B cell (primary cell): ENCODE measurements around the gene MYO1G. TPM values are rescaled to one million over a fixed set of nuclear protein-coding genes. Genes with fewer than 3 reads are reported as not detected.

ENCODE experiments used
- ATAC-seq: fragments of 200-7000 bp; cut with Tn5 transposase; one replicate; pipeline ENCODE4 v1.10.0; 2021; ENCODE audit warnings: low read depth, mild to moderate bottlenecking, moderate number of reproducible peaks, moderate library complexity
- CTCF ChIA-PET: fragments of 350-600 bp; sonication (Branson Sonifier 250); formaldehyde crosslinking; loops from one replicate; lab custom pipeline; 2021; ENCODE audit warnings: antibody characterized with exemption, inconsistent platforms; lab: Charles Lee
- POLR2A ChIA-PET: fragments of 350-600 bp; sonication (Branson Sonifier 250); formaldehyde crosslinking; loops from one replicate; lab custom pipeline; 2021; ENCODE audit warnings: antibody characterized with exemption; lab: Charles Lee
- DNase-seq: peaks from one replicate; pipeline ENCODE4 v3.0.0; 2013
- H2AFZ ChIP-seq: 2 replicates; pipeline ENCODE4 v1.6.1; 2012; ENCODE audit warnings: mild to moderate bottlenecking, low read depth, low read length; ENCODE audit not compliant: insufficient read depth, poor library complexity, severe bottlenecking
- H3K27ac ChIP-seq, 2 donors: 1 replicate in 1 of 2; 2 replicates in 1 of 2; pipeline ENCODE4 v1.5.1; 2012 to 2013; ENCODE audit warnings: low read length in 2 of 2, mild to moderate bottlenecking in 2 of 2, moderate library complexity in 1 of 2
- H3K27me3 ChIP-seq, 4 experiments: fragments of 200-600 bp in 1 of 4; sonication (generic) in 1 of 4; replicated peaks in 1 of 4; 1 replicate in 2 of 4; 2 replicates in 2 of 4; pipeline versions ENCODE4 v1.6.1 to v1.7.0; 2013 to 2016; ENCODE audit warnings: low read length in 3 of 4, mild to moderate bottlenecking in 2 of 4, mixed read lengths in 1 of 4, moderate library complexity in 1 of 4; ENCODE audit not compliant: insufficient read depth in 4 of 4, control insufficient read depth in 3 of 4; ENCODE audit errors: control extremely low read depth in 1 of 4
- H3K36me3 ChIP-seq, 2 experiments: replicated peaks in 1 of 2; 1 replicate in 1 of 2; 2 replicates in 1 of 2; pipeline versions ENCODE4 v1.6.1 to v1.7.1; 2013; ENCODE audit warnings: low read length in 1 of 2; ENCODE audit not compliant: insufficient read depth in 2 of 2, control insufficient read depth in 1 of 2; ENCODE audit errors: control extremely low read depth in 1 of 2, extremely low read depth in 1 of 2
- H3K4me1 ChIP-seq, 2 donors: fragments of 200-600 bp in 1 of 2; sonication (generic) in 1 of 2; 1 replicate in 1 of 2; 2 replicates in 1 of 2; pipeline versions ENCODE4 v1.5.1 to v1.6.1; 2013 to 2017; ENCODE audit warnings: low read length in 2 of 2; ENCODE audit not compliant: control insufficient read depth in 2 of 2, insufficient read depth in 2 of 2
- H3K4me2 ChIP-seq: replicated peaks from 2 replicates; pipeline ENCODE3; 2012; ENCODE audit warnings: mild to moderate bottlenecking, low read depth, low read length; ENCODE audit not compliant: poor library complexity, severe bottlenecking
- H3K4me3 ChIP-seq, 5 experiments: fragments of 200-600 bp in 1 of 5; sonication (generic) in 1 of 5; 1 replicate in 3 of 5; 2 replicates in 2 of 5; pipeline versions ENCODE4 v1.5.1 to v1.7.0; 2011 to 2016; ENCODE audit warnings: low read length in 4 of 5, mild to moderate bottlenecking in 4 of 5, low read depth in 2 of 5, control low read depth in 1 of 5, moderate library complexity in 1 of 5; ENCODE audit not compliant: insufficient read depth in 1 of 5; ENCODE audit errors: control extremely low read depth in 1 of 5, extremely low read depth in 1 of 5
- H3K79me2 ChIP-seq: fragments of 200-600 bp; sonication (generic); one replicate; pipeline ENCODE4 v1.6.0; 2016; ENCODE audit warnings: low read length; ENCODE audit not compliant: control insufficient read depth, insufficient read depth
- H3K9ac ChIP-seq: fragments of 200-600 bp; sonication (generic); 2 replicates; pipeline ENCODE4 v1.6.1; 2017; ENCODE audit warnings: mild to moderate bottlenecking, low read length, moderate library complexity
- H3K9me3 ChIP-seq, 3 donors: one replicate each; pipeline versions ENCODE4 v1.6.1 to v1.7.1; 2013; ENCODE audit warnings: low read length in 2 of 3; ENCODE audit not compliant: control insufficient read depth in 2 of 3, insufficient read depth in 1 of 3; ENCODE audit errors: control extremely low read depth in 1 of 3
- H4K20me1 ChIP-seq: 2 replicates; pipeline ENCODE4 v1.6.0; 2012; ENCODE audit warnings: mild to moderate bottlenecking, low read length; ENCODE audit not compliant: insufficient read depth, control insufficient read depth, poor library complexity, severe bottlenecking
- H3K27ac Mint-ChIP-seq: one replicate; pipeline ENCODE4 v1.8.0; 2021; ENCODE audit warnings: mixed read lengths
- H3K27me3 Mint-ChIP-seq: one replicate; pipeline ENCODE4 v1.8.0; 2021; ENCODE audit warnings: mixed read lengths
- H3K4me1 Mint-ChIP-seq: one replicate; pipeline ENCODE4 v1.8.0; 2021; ENCODE audit warnings: mixed read lengths
- H3K4me3 Mint-ChIP-seq: one replicate; pipeline ENCODE4 v1.8.0; 2021; ENCODE audit warnings: mixed read lengths
- H3K9me3 Mint-ChIP-seq: one replicate; pipeline ENCODE4 v1.8.0; 2022; ENCODE audit warnings: mixed read lengths; ENCODE audit not compliant: insufficient read depth
- CTCF ChIP-seq: fragments of 200-600 bp; IDR thresholded peaks from one replicate; pipeline ENCODE4 v1.8.0; 2022; ENCODE audit warnings: antibody characterized with exemption, mild to moderate bottlenecking
- EZH2 ChIP-seq: IDR thresholded peaks from 2 replicates; pipeline ENCODE4 v1.6.1; 2012; ENCODE audit warnings: borderline replicate concordance, low read depth, mild to moderate bottlenecking, moderate library complexity, low read length; ENCODE audit not compliant: insufficient read depth, poor library complexity, severe bottlenecking
- WGBS: methylation state at CpG from one replicate; pipeline ENCODE4 v1.1.5; 2013; ENCODE audit warnings: missing lambda C conversion rate; ENCODE audit not compliant: insufficient coverage; 5-methylcytosine and 5-hydroxymethylcytosine counted together
- intact Hi-C: fragments of 100-400 bp; cut with micrococcal nuclease; formaldehyde crosslinking; loops from one replicate; pipeline ENCODE4 v1.10.0; 2022
- polyA plus RNA-seq: library from polyadenylated mRNA; depleted of rRNA; stranded (reverse); fragments of >200 nt; gene quantifications from 2 replicates; pipeline ENCODE4 v1.2.3, GENCODE V29; 2012
- total RNA-seq, 2 donors: library from RNA; stranded (reverse); fragments of 120-200 nt in 1 of 2; gene quantifications; 1 replicate in 1 of 2; 2 replicates in 1 of 2; pipeline versions ENCODE4 v1.2.3 to v1.2.4, GENCODE V29; 2013 to 2022

MYO1G gene
- total and polyA plus RNA-seq, 2 donors (not counting 1 experiment from before 2014, with no cell fraction given): 104 to 239 TPM

DNA sequence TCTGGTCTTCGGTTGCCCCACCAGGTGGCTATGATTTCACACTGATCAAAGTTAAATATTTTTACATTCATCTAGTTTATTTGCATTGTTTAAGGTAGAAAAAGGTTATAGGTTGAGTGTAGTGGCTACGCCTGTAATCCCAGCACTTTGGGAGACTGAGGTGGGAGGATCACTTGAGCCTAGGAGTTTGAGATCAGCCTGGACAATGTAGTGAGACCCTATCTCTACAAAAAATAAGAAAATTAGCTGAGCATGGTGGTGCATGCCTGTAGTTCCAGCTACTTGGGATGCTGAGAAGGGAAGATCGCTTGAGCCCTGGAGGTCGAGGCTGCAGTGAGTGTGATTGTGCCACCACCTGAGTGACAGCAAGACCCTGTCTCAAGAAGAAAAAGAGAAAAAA is 25.0 kb upstream of the MYO1G start:
- H3K4me1 Mint-ChIP-seq: peaks cover 64% of the 10 kb centered on the region

More for the DNA sequence above, 25.0 kb upstream of the MYO1G start:
- Histone ChIP-seq H3K79me2 (peaks cover 72% of the 10 kb centered on the region), H3K27me3 (no peaks in the 10 kb centered on the region), H3K4me2 (no peak overlapping the region), H3K4me3 (no peak overlapping the region), H3K4me1 (peaks cover 42 to 52% of the 10 kb centered on the region in 2 donors), H3K36me3 (no peaks in the 10 kb centered on the region), H4K20me1 (peaks cover 48% of the 10 kb centered on the region), H3K9ac (no peak overlapping the region), H3K9me3 (no peaks in the 10 kb centered on the region), H2AFZ (no peak overlapping the region), H3K27ac (no peak overlapping the region)
- Mint-ChIP-seq H3K9me3 (no peaks in the 10 kb centered on the region), H3K27ac (no peak overlapping the region), H3K4me3 (no peak overlapping the region), H3K27me3 (no peaks in the 10 kb centered on the region)
- intact Hi-C loops: loop anchor here (5.0 to 10.0 kb wide), 3 partner anchors 61 to 421 kb away; partner anchors contain the start of genes H2AZ2 and TMED4
- CTCF ChIA-PET: interaction anchor here (1.1 kb wide), 1 partner anchor 12 kb away, joined by 3 read pairs; no protein-coding TSS in a partner anchor
- TF ChIP-seq EZH2: no peak
- TF ChIP-seq CTCF: no peak
- DNase-seq (no peak), ATAC-seq (no peak)
- 97% methylated on average over 3 of the region's 4 CpGs for WGBS
- POLR2A ChIA-PET: interaction anchor here (0.8 kb wide), 1 partner anchor 25 kb away, joined by 5 read pairs; no protein-coding TSS in a partner anchor
